Measurements from ENCODE around the gene IMPG2. TPM values are rescaled to one million over a fixed set of nuclear protein-coding genes. Genes with fewer than 3 reads are reported as not detected.
A peak's percentile ranks its signal among the peaks of the same experiment; 100 is the strongest.

IMPG2 gene
- total RNA-seq, 1 donor from 2014 or later: 0.30 TPM

- H3K4me3 ChIP-seq (ENCODE audit: insufficient read depth, low read depth, low read length): no peak overlapping the region
- Mint-ChIP-seq H3K36me3 (ENCODE audit: low read depth, unreplicated experiment) (peaks cover 2% of the 10 kb centered on the region), H3K27ac (ENCODE audit: unreplicated experiment) (no peak overlapping the region), H3K27me3 (ENCODE audit: low read depth, unreplicated experiment) (no peaks in the 10 kb centered on the region), H3K9me3 (ENCODE audit: unreplicated experiment) (peaks cover 4% of the 10 kb centered on the region), H3K4me3 (ENCODE audit: unreplicated experiment) (no peak overlapping the region), H3K4me1 (ENCODE audit: low read depth, unreplicated experiment) (no peaks in the 10 kb centered on the region)
- H3K4me1 ChIP-seq (ENCODE audit: insufficient read depth, low read length): no peaks in the 10 kb centered on the region
- FAIRE-seq (no peak), DNase-seq (ENCODE audit: low read depth) (no peak)
- TF ChIP-seq CTCF (IDR thresholded peaks at IDR 0.05; ENCODE audit: insufficient read depth, low read depth, low read length) (no peak), EZH2 (IDR thresholded peaks at IDR 0.05; ENCODE audit: insufficient read depth, low read length) (no peak)
- no peaks in the 10 kb centered on the region for H3K79me2 ChIP-seq (ENCODE audit: insufficient read depth, low read length)
- no peak overlapping the region for H2AFZ ChIP-seq (ENCODE audit: low read depth, low read length)
- no peaks in the 10 kb centered on the region for H4K20me1 ChIP-seq (ENCODE audit: insufficient read depth, low read length)
- H3K9me3 ChIP-seq (ENCODE audit: insufficient read depth, low read depth, low read length): peaks cover 6% of the 10 kb centered on the region
- no peaks in the 10 kb centered on the region for H3K27me3 ChIP-seq (ENCODE audit: insufficient read depth, low read length)
- no peak overlapping the region for H3K9ac ChIP-seq (ENCODE audit: low read length)
- no peaks in the 10 kb centered on the region for H3K36me3 ChIP-seq (ENCODE audit: insufficient read depth, low read length)
- no peak overlapping the region for H3K4me2 ChIP-seq (ENCODE audit: low read length)
- no peak overlapping the region for H3K27ac ChIP-seq (ENCODE audit: low read depth, low read length)
Measured at GRCh38 chr3:101212730-101213129, 107.6 kb downstream of the IMPG2 start.

- peaks cover 10% of the 10 kb centered on the region for H3K4me1 Mint-ChIP-seq (ENCODE audit: low read depth, unreplicated experiment)
- no peak overlapping the region for H3K4me3 Mint-ChIP-seq (ENCODE audit: unreplicated experiment)
- TF ChIP-seq EZH2 (IDR thresholded peaks at IDR 0.05; ENCODE audit: insufficient read depth, low read length) (no peak), CTCF (IDR thresholded peaks at IDR 0.05; ENCODE audit: insufficient read depth, low read depth, low read length) (no peak)
Measured at GRCh38 chr3:101204246-101204645, 116.1 kb downstream of the IMPG2 start.

GRCh38 chr3:101203411-101203810 is 117.0 kb downstream of the IMPG2 start:
- Histone ChIP-seq H3K79me2 (ENCODE audit: insufficient read depth, low read length) (no peaks in the 10 kb centered on the region), H3K9me3 (ENCODE audit: insufficient read depth, low read depth, low read length) (no peaks in the 10 kb centered on the region), H4K20me1 (ENCODE audit: insufficient read depth, low read length) (no peaks in the 10 kb centered on the region), H3K4me3 (ENCODE audit: insufficient read depth, low read depth, low read length) (no peak overlapping the region), H3K27me3 (ENCODE audit: insufficient read depth, low read length) (no peaks in the 10 kb centered on the region), H3K36me3 (ENCODE audit: insufficient read depth, low read length) (no peaks in the 10 kb centered on the region), H3K4me2 (ENCODE audit: low read length) (no peak overlapping the region), H3K9ac (ENCODE audit: low read length) (no peak overlapping the region), H2AFZ (ENCODE audit: low read depth, low read length) (no peak overlapping the region), H3K4me1 (ENCODE audit: insufficient read depth, low read length) (peaks cover 6% of the 10 kb centered on the region), H3K27ac (ENCODE audit: low read depth, low read length) (no peak overlapping the region)
- Mint-ChIP-seq H3K4me1 (ENCODE audit: low read depth, unreplicated experiment) (peaks cover 10% of the 10 kb centered on the region), H3K27me3 (ENCODE audit: low read depth, unreplicated experiment) (peaks cover 4% of the 10 kb centered on the region), H3K27ac (ENCODE audit: unreplicated experiment) (no peak overlapping the region), H3K36me3 (ENCODE audit: low read depth, unreplicated experiment) (no peaks in the 10 kb centered on the region), H3K9me3 (ENCODE audit: unreplicated experiment) (no peaks in the 10 kb centered on the region), H3K4me3 (ENCODE audit: unreplicated experiment) (no peak overlapping the region)
- FAIRE-seq (peak; percentile 62), DNase-seq (ENCODE audit: low read depth) (peak; percentile 65)
- TF ChIP-seq CTCF (IDR thresholded peaks at IDR 0.05; ENCODE audit: insufficient read depth, low read depth, low read length) (no peak), EZH2 (IDR thresholded peaks at IDR 0.05; ENCODE audit: insufficient read depth, low read length) (no peak)

More at GRCh38 chr3:101204246-101204645, 116.1 kb downstream of the IMPG2 start:
- DNase-seq (ENCODE audit: low read depth) (no peak), FAIRE-seq (no peak)
- no peaks in the 10 kb centered on the region for H3K36me3 ChIP-seq (ENCODE audit: insufficient read depth, low read length)
- Mint-ChIP-seq H3K27ac (ENCODE audit: unreplicated experiment) (no peak overlapping the region), H3K27me3 (ENCODE audit: low read depth, unreplicated experiment) (peaks cover 4% of the 10 kb centered on the region), H3K36me3 (ENCODE audit: low read depth, unreplicated experiment) (no peaks in the 10 kb centered on the region), H3K9me3 (ENCODE audit: unreplicated experiment) (no peaks in the 10 kb centered on the region)
- H4K20me1 ChIP-seq (ENCODE audit: insufficient read depth, low read length): no peaks in the 10 kb centered on the region
- H3K79me2 ChIP-seq (ENCODE audit: insufficient read depth, low read length): no peaks in the 10 kb centered on the region
- no peak overlapping the region for H3K4me3 ChIP-seq (ENCODE audit: insufficient read depth, low read depth, low read length)
- H3K4me1 ChIP-seq (ENCODE audit: insufficient read depth, low read length): peaks cover 6% of the 10 kb centered on the region
- H3K9me3 ChIP-seq (ENCODE audit: insufficient read depth, low read depth, low read length): no peaks in the 10 kb centered on the region
- H3K9ac ChIP-seq (ENCODE audit: low read length): no peak overlapping the region
- H3K27me3 ChIP-seq (ENCODE audit: insufficient read depth, low read length): no peaks in the 10 kb centered on the region
- H3K27ac ChIP-seq (ENCODE audit: low read depth, low read length): no peak overlapping the region
- no peak overlapping the region for H3K4me2 ChIP-seq (ENCODE audit: low read length)
- no peak overlapping the region for H2AFZ ChIP-seq (ENCODE audit: low read depth, low read length)

All from astrocyte (in vitro differentiated cells and primary cell).